Measurements from ENCODE around the gene RAMP2. TPM values are rescaled to one million over a fixed set of nuclear protein-coding genes. Genes with fewer than 3 reads are reported as not detected.

RAMP2 gene
- total and polyA plus RNA-seq, 2 of the 13 experiments (the other 11 are each of a cell fraction or from before 2014, with no cell fraction given) = 1.4 to 5.2 TPM

- DNase-seq (ENCODE audit: low spot score) = no peak
- no peak for ATAC-seq
- H3K4me2 ChIP-seq (ENCODE audit: low read depth, low read length) = peak overlapping the region; percentile 99
- TF ChIP-seq ZNF101 (CRISPR knock-in tag; IDR thresholded peaks at IDR 0.05; ENCODE audit: borderline replicate concordance, low read depth) = no peak
- TF ChIP-seq MIXL1 (CRISPR knock-in tag; IDR thresholded peaks at IDR 0.05) = no peak
- no peak for TF ChIP-seq AKAP8 (CRISPR knock-in tag; IDR thresholded peaks at IDR 0.05)
- no peak for TF ChIP-seq NFAT5 (CRISPR knock-in tag; IDR thresholded peaks at IDR 0.05)
- TF ChIP-seq ZNF230 (CRISPR knock-in tag; IDR thresholded peaks at IDR 0.05) = no peak
- TF ChIP-seq NRL (CRISPR knock-in tag; IDR thresholded peaks at IDR 0.05; ENCODE audit: borderline replicate concordance) = peak; percentile 3; the same call in 1 of the 2 replicates
- no peak for TF ChIP-seq HDAC6 (IDR thresholded peaks at IDR 0.05; ENCODE audit: low read depth, low read length)
- no peak for TF ChIP-seq HMG20B (CRISPR knock-in tag; conservative IDR thresholded peaks at IDR 0.05)
- no peak for TF ChIP-seq ZNF3 (CRISPR knock-in tag; IDR thresholded peaks at IDR 0.05)
- TF ChIP-seq ZNF7 (CRISPR knock-in tag; IDR thresholded peaks at IDR 0.05) = no peak
- TF ChIP-seq ZNF143 (CRISPR knock-in tag; IDR thresholded peaks at IDR 0.05) = no peak
- TF ChIP-seq ZNF713 (CRISPR knock-in tag; IDR thresholded peaks at IDR 0.05) = no peak
- TF ChIP-seq NONO (IDR thresholded peaks at IDR 0.05) = no peak
- 0 out of 2 replicates have a peak, but pooled peaks have one; percentile 28 for TF ChIP-seq NONO (CRISPR knock-in tag; conservative IDR thresholded peaks at IDR 0.05)
- TF ChIP-seq SRSF4 (IDR thresholded peaks at IDR 0.05; ENCODE audit: low read depth, low read length, poor library complexity, severe bottlenecking) = no peak
- TF ChIP-seq ZNF557 (CRISPR knock-in tag; IDR thresholded peaks at IDR 0.05) = no peak
- TF ChIP-seq FOXP4 (CRISPR knock-in tag; IDR thresholded peaks at IDR 0.05) = no peak
Measured at GRCh38 chr17:42783062-42783790, 22.2 kb downstream of the RAMP2 start.

More at GRCh38 chr17:42783062-42783790, 22.2 kb downstream of the RAMP2 start:
- H2AFZ ChIP-seq (ENCODE audit: low read length) = no peak overlapping the region
- intact Hi-C loops (cut with micrococcal nuclease; ENCODE audit: unreplicated experiment) (no loop called here), in situ Hi-C loops (cut with HindIII; ENCODE audit: extremely low pct_ligation_motif_present, low pct_unique_long_range_greater_than_20kb) (no loop called here)
- peaks cover 24 to 29% of the 10 kb centered on the region in 2 experiments; a peak in 4 of 5 replicates for H3K36me3 ChIP-seq (replicated peaks in 1 of 2; ENCODE audit: control insufficient read depth in 1 of 2, insufficient read depth in 2 of 2, low read length in 2 of 2)
- peak overlapping the region; percentile 95; the same call in 1 of the 2 replicates for H3K9ac ChIP-seq (ENCODE audit: insufficient read depth, low read depth, low read length)
- 87% methylated on average over 9 of the region's 9 CpGs for WGBS (ENCODE audit: low lambda C conversion rate)
- no TSS peak for BruUV-seq (replicated peaks)
- peak overlapping the region in 2 of 3 experiments; percentile 92 to 99; a peak in 3 of 6 replicates for H3K4me3 ChIP-seq (replicated peaks in 1 of 3; ENCODE audit: insufficient read depth in 1 of 3, low read depth in 2 of 3, low read length in 3 of 3)
- H3K4me1 ChIP-seq (ENCODE audit: insufficient read depth, low read length) = peaks cover 36% of the 10 kb centered on the region
- ChIA-PET POLR2A (interaction anchor here (3.3 to 8.4 kb wide), 5 partner anchors 10 to 40 kb away, joined by 21 to 278 read pairs (median 75); partner anchors contain the start of genes BECN1, CNTD1, COA3 and RAMP2), CTCF (ENCODE audit: low intra/inter-chr PET ratio, low total read pairs) (no interaction called here)
- H3K9me3 ChIP-seq (ENCODE audit: low read length) = no peaks in the 10 kb centered on the region
- no peaks in the 10 kb centered on the region; a peak in 1 of 5 replicates for H3K27me3 ChIP-seq (ENCODE audit: control insufficient read depth in 1 of 2, insufficient read depth in 2 of 2, low read length in 2 of 2)
- FAIRE-seq = no peak
- H3K27ac ChIP-seq (ENCODE audit: extremely low read length, insufficient read depth, low read length) = no peak overlapping the region
- peaks cover 23% of the 10 kb centered on the region for H3K79me2 ChIP-seq (ENCODE audit: insufficient read depth, low read length)
- peaks cover 4% of the 10 kb centered on the region; the same call in 1 of the 2 replicates for H4K20me1 ChIP-seq (ENCODE audit: insufficient read depth, low read length)
